Stimulated activated CD8-positive, alpha-beta memory T cell treated with anti-CD3 and anti-CD28 coated beads, Interleukin-15, amount 100 ng/mL, for 48 hours (primary cell): ENCODE measurements around the gene NNMT.

Source experiments
- DNase-seq, 2 donors: peaks; one replicate each; pipeline ENCODE4 v3.0.0-alpha.2; 2020; ENCODE audit warnings: low read depth in 2 of 2

NNMT gene

DNA sequence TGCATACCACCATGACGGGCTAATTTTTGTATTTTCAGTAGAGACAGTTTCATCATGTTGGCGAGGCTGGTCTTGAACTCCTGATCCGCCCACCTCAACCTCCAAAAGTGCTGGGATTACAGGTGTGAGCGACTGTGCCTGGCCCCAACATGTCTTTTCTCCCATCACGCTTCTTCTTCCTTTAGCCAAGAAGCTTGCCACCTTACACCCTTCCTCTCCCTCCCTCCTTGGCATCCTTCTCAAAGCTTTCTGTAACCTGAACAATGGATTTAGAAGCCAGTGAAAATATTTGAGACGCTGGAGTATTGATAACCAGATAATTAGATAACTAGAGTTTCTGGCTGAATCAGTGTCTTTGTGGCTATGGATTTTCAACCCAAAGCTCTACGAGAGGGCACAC, 11.3 kb upstream of the NNMT start:
- no peak for DNase-seq

DNA sequence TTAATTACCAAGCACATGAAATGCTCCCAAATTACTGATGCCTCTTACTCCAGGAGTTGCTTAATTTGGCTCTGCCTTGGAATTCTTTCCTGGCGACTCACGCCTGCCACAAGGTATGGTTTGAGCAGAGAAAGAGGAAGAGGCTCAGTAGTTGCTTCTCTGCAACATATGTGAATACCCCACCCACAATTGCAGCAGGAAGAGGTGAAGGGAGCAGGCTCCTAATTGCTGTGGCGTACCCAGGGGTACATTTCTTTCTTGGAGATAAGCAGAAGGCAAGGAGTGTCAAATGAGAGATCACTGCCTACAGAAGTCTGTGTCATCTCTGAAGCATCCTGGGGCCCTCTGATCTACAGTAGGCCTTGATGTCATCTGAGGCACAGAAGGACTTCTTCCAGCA, 10.6 kb upstream of the NNMT start:
- no peak for DNase-seq

DNA sequence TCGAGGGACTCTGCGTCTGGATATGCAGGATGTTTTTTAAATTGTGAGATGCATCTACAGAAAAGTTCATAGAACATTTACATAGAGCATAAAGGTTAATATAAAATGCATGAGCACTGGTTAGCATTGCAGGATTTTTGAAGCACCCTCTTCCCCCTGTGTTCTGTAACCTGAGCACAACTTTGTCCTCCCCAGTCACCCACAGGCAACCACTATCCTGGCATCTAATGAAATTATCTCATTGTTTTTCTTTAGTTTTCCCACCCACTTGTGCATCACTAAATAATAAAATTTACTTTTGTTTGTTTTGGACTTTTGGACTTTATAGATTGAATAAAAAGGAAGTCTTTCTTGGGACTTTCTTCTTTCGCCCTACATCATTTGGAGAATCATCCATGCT, 10.0 kb upstream of the NNMT start:
- DNase-seq: no peak

DNA sequence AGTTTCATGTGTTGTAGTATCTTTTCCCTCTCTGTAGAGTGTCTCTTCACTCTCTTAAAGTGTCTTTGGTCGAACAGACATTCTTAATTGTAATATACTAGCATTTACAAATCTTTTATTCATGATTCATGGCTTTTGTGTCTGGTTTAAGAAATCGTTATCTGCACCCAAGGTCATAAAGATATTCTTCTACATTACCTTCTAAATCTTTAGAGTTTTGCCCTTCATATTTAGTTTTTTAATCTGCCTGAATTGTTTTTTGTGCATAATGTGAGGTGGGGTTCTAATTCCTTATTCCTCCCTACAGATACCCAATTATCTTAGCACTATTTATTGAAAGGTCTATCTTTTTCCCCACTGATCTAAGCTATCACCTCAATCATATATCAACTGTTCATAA, 9.0 kb upstream of the NNMT start:
- no peak for DNase-seq

DNA sequence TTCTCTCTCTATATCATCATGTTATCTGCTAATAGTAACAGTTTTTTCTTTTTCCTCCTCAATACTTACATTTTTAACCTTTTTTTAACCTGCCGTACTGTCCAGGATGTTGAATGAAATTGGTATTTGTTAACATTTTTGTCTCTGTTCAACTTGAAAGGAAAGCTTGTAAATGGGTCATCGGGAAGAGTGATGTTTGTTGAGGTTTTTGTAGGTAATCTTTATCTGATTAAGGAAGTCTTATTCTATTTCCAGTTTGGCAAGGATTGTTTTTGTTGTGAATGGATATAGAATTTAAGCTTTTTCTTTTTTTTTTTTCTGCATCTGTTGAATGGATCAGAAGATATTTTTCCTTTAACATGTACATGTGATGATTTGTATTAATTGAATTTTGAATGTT, 8.1 kb upstream of the NNMT start:
- no peak for DNase-seq

DNA sequence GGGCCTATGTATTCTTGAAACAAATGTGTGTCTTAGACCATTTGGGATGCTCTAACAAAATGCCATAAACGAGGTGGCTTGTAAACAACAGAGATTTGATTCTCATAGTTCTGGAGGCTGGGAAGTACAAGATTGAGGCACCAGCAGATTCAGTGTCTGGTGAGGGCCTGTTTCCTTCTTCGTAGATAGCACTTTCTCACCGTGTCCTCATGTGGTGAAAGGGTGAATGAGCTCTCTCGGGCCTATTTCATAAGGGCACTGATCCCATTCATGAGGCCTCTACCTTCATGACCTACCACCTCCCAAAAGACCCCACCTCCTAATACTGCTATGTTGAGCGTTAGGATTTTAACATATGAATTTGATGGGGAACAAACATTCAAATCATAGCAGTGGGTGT, 6.4 kb upstream of the NNMT start:
- DNase-seq: no peak

DNA sequence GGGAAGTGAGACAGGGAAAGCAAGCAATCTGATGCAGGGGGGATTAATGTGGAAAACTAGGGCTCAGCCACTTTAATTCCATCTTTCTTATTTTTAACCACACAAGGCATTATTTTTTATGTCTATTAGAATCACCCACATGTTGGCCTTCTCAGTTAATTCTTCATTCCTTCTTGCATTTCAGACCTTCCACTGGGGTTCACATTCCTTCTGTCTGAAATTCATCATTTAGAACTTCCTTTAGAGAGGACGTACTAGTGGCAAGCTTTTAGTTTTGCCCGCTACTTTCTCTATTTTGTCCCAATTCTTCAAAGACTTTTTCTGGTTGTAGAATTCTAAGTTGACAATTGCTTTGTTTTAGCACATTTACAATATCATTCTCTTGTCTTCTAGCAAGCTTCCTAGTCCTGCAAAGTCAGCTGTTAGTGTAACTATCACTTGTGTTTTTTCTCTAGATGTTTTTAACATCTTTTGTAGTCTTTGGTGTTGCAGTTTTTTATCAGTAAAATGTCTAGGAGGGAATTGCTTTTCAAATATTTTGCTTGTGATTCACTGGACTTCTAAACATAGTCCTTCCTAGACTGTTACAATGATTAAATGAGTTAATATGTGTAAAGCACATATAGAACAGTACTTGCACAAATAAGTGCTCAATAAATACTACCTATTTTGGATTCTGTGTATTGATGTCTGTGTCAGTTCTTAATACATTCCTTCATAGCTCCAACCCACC, 5.5 kb upstream of the NNMT start:
- no peak for DNase-seq

DNA sequence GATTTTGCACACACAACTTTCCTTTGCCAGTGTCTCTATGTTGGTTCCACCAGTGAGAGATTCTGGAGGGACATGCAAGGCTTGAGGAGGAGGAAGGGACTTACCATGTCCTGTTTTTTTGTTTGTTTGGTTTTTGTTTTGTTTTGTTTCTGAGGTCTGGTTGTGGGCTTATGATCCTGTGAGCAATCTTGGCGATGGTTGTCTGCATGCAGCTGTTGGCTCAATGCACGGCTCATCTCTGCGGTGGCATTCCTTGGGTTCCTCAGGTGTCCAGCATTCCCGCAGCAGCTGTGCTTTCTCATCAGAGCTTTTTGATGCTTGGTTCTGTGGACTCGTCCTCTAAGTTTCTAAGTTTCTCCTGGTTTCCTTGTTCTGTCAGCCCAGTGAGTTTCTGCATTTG, 4.8 kb upstream of the NNMT start:
- DNase-seq: no peak

DNA sequence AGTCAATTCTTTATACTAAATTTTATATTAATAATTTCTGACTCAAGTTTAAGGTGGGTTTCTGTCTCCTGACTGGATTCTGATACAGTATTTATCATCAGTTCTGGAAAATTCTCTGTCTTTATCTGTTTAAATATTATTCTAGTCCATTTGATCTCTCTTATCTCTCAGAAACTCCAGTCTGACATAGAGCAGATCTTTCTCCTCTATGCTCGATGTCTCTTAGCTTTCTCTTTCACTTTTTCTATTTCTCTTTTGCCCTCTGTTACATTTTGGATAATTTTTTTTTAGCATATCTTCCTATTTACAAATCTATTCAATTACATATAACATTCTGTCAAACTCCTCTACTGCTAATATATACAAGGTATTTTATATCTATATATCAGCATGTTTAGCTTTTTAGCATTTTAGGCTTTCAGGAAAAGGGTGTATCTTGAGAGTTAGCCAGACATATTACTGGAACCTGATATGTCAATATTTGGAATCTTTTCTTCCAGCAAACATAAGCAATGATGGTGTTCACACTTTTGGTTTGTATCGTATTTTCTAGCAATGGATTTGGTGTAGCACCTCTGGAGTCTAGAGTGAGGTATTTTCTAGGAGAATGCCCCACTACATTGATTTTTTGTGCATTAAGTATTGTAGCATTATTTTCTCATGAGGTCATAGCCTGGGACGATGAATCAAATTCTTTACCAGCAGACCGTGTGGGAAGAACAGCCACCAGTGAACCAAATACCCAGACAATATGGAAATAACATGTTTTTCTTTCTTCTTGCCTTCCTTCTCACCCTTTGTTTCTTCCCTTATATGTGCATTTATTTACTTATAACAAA, 4.1 kb upstream of the NNMT start:
- no peak for DNase-seq

DNA sequence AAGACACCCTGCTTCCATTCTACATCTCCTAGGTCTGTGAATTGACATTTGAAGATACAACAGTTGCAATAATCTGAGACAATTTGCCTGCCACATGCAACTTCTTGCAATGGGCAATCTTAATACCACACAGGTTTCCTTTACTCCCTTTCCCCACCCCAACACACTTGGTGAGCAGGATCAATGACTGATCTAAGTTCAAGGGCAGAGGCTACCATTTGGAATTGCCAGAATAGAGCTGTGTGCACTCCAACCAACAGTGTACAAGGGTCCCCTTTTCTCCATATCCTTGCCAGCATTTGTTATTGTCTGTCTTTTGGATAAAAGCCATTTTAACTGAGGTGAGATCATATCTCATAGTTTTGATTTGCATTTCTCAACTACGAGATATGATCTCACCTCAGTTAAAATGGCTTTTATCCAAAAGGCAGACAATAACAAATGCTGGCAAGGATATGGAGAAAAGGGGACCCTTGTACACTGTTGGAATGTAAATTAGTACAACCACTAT, 2.9 kb upstream of the NNMT start:
- DNase-seq: no peak

DNA sequence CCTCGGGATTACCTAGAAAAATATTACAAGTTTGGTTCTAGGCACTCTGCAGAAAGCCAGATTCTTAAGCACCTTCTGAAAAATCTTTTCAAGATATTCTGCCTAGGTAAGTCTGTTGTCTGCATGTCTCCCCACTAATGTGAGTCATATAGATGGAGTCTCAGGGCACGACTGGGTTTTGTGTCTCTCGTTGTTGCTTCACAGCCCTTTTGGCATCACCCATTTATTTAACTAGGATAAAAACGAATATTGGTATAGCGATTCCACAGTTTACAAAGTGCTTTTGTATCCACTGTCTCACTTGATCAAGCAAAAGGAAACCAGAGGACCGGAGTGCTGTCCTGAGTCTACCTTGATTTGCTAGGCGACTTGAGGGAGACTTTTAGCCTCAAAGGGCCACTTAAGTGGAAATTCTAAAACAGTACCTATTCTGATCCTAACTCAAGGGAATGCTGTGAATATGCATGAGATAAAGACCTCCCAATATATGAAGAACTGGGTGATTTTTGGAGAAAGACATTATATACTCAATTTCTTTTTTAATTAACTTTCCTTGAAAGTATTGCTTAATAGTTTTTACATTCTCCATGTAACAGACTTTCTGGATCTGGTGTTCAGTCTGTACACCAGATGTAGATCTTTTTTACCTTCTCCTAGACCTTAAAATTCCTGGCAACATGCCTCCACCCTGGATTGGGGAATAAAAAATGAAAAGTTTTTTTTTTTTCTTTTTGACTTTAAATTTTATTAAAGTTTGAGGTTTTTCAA, 590 bp downstream of the NNMT start:
- no peak for DNase-seq

DNA sequence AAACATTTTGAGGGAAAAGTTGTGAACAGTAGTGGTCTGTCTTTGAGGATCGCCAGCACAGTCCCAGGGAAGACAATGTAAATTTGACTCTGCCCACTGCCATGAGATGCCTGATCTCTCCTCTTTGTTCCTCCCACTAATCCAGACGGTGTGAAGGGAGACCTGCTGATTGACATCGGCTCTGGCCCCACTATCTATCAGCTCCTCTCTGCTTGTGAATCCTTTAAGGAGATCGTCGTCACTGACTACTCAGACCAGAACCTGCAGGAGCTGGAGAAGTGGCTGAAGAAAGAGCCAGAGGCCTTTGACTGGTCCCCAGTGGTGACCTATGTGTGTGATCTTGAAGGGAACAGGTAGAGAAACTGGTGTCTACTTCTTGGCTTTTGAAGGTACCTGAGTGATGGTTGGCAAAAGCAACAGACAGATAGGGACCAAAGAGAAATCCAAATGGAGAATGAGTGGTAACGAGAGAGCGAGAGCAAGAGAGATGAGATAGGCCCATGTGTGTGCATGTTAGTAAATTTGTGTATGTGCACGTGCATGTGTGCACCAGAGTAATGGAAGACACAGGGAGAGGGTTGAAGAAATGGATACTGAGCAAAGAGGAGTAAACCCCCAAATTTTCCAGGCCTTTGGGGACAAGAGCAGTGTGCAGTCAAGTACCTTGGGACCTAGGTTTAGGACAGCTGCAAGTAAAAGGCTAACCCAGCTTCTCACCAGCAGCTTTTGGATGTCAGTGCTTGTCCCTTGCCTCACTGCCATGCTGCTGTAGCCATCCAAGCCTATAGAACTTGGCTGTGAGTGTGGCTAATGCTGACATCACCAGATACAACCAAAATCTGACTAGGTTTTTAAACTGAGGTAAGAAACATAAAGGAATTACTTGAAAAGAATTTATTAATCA, 1.9 kb downstream of the NNMT start:
- DNase-seq: no peak

DNA sequence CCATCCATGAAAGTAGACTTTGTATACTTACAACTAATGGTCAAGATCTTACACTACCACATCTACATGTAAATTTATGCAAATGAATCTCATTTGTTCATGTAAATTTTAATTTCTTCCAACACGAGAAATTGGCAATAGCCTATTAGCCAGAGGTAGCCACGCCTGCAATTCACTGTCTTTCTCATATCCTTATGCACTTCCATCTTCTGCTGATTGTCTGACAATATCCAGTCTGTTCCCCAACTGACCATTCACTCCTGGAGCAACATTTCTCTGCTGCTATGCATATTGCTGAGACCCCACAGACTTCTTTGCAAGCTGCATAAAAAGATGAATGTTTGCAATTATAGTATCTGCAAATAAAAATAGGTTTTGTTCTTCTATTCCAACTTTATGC, 2.5 kb downstream of the NNMT start:
- no peak for DNase-seq

DNA sequence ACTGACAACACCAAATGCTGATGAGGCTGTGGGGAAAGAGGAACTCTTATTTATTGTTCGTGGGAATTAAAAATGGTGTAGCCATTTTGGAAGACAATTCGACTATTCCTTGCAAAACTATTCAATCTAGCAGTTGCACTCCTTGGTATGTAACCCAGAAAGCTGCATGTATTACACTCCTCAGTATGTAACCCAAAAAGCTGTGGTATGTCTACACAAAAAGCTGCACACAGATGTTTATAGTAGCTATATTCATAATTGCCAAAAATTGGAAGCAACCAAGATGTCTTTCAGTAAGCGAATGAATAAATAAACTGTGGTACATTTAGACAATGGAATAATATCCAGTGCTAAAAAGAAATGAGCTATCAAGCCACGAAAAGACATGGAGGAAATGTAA, 4.9 kb downstream of the NNMT start:
- DNase-seq: no peak

DNA sequence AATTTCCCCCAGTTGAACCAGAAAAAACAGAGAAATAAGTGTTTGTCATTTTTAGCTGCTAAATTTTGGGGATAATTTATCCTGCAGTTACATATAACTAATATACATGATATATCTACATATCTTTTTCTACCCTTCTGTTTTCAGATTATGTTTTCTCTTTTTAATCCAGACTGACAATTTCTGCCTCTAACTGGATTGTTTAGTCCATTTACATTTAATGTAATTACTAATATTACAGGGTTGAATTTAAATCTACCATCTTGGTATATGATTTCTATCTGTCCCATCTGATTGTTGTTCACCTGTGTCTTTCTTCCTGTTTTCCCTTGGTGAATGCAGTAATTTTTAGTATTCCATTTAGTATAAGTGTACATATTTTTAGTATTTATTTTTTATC, 5.7 kb downstream of the NNMT start:
- no peak for DNase-seq

DNA sequence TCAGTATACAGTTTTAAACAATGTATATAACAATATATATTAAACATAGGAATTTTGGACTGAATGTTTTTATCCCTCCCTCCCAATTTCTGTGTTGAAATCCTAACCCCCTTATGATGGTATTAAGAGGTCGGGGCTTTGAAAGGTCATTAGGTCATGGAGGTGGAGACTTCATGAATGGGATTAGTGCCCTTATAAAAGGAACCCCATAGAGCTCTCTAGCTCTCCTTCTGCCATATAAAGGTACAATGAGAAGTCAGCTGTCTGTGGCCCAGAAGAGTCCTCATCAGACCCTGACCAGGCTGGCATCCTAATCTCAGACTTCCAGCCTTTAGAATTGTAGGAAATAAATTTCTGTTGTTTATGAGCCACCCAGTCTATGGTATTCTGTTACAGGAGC, 6.5 kb downstream of the NNMT start:
- DNase-seq: no peak

DNA sequence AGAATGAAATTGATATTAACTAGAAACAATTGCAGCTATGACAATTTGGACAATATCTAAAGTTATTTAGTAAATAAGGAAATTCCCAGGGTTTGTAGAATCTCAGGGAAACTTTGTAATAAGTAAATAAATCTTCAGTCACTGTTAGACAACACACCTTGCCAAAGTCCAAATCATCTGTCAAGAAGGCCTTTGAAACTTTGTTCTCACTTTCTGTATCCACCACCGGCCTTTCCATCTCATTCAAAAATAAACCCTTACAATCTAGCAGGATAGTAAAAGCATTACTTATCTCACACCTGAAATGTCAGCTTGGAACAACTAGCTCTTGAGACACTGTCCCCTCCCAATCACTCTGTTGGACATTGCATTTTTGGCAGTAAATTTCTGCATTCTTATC, 7.9 kb downstream of the NNMT start:
- DNase-seq: no peak

DNA sequence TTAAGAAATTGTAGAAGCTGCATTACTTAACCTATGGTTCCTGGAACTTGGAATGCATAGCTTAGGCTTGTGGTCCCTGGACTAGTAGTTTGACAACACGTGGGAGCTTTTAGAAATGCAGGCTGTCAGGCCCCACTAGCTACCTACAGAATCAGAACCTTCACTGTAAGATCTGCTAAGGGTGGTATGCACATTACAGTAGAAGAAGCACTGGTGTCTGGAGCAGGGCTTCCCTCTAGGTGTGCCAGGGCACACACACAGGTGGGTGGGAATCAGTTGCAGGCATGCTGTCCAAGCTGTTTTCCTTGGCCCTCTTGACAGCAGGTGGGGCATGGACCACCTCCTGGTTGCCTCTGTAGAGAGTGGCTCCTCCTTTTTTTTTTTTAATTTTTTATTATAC, 8.8 kb downstream of the NNMT start:
- no peak for DNase-seq

DNA sequence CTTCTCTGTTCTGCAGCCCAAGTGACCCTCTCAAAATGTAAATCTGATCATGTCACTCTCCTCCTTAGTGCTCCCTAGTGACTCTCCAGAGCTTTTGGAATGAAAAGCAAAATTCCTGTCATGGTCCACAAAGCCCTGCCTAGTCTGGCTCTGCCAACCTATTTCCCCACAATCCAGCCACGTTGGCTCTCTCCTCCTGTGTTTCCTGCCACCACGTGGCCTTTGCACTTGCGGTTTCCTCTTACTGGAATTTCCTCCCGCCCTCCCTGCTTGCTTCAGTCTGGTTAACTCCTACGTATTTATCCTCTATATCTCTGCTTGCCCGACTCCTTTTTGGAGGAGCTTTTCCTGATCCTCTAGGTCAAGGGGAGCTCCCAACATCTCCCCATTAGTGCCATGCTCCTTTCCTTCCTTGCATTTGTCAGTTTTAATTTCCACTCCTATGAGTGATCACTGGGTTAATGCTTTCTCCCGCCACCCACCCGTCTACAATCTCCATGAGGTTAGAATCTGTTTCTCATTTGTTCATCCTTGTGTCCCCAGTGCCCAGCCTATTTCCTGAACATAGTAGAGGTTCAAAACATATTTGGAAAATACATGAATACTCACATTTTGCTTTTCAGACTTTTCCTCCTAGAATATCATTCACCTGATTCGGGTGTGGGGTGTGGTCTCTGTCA, 11.5 kb downstream of the NNMT start:
- no peak for DNase-seq

DNA sequence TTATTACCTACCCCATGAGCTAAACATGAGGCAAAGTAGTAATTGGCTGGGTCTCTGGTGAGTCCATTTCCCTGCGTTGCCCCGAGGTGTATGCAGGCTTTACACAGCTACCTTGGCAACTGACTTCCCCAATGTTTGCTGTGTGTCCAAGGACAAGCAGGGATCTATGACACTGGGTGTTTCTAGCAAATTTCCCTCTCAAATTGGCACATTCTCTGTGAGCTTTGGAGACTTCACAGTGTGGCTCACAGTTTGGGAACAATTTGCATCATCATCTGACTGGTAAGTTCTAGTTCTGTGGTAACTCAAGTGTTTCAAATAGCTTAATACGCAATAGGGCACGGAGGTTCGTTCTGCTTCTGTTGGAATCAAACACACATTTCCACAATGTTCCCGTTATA, 12.5 kb downstream of the NNMT start:
- DNase-seq: no peak

DNA sequence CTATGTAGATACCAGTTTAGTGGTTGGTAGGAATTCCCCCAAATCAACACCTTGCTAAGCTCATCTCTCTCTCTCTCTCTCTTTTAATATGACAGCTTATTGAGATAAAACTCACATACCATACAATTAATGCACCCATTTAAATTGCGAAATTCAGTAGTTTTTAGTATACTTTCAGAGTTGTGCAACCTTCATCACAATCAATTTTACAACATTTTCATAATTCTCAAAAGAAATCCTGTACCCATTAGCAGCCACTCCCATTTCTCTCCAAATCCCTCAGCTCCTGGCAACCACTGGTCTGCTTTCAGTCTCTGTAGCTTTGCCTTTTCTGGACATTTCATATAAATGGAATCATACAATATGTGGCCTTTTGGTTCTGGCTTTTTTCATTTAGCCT, 13.3 kb downstream of the NNMT start:
- no peak for DNase-seq
